GM13976 (cell line): ENCODE data around the gene TBX2.

Source experiments
- DNase-seq: peaks from one replicate; pipeline ENCODE4 v3.0.0; 2012; ENCODE audit warnings: low spot score
- in situ Hi-C: fragments of 300-500 bp; cut with MboI; formaldehyde crosslinking; loops from one replicate; pipeline ENCODE4 v1.12.0; 2022; ENCODE audit warnings: low sequenced_read_pairs, mixed read lengths, inconsistent platforms; ENCODE audit not compliant: unreplicated experiment
- TF ChIP-seq, protein P1 (sequence below): IDR thresholded peaks from 2 replicates; pipeline ENCODE4 v1.5.1; 2012; ENCODE audit warnings: borderline replicate concordance, mild to moderate bottlenecking; ENCODE audit not compliant: insufficient read depth; ENCODE audit errors: extremely low read depth, missing control alignments, control extremely low read depth

TBX2 gene

GRCh38 chr17:61384692-61385576 lies 14.7 kb upstream of the TBX2 start:
- TF ChIP-seq, protein P1, sequence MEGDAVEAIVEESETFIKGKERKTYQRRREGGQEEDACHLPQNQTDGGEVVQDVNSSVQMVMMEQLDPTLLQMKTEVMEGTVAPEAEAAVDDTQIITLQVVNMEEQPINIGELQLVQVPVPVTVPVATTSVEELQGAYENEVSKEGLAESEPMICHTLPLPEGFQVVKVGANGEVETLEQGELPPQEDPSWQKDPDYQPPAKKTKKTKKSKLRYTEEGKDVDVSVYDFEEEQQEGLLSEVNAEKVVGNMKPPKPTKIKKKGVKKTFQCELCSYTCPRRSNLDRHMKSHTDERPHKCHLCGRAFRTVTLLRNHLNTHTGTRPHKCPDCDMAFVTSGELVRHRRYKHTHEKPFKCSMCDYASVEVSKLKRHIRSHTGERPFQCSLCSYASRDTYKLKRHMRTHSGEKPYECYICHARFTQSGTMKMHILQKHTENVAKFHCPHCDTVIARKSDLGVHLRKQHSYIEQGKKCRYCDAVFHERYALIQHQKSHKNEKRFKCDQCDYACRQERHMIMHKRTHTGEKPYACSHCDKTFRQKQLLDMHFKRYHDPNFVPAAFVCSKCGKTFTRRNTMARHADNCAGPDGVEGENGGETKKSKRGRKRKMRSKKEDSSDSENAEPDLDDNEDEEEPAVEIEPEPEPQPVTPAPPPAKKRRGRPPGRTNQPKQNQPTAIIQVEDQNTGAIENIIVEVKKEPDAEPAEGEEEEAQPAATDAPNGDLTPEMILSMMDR = no peak

GRCh38 chr17:61385577-61386236 lies 13.9 kb upstream of the TBX2 start:
- in situ Hi-C loops = no loop called here
- TF ChIP-seq, protein P1 = no peak
- DNase-seq = no peak

More at GRCh38 chr17:61384692-61385576, 14.7 kb upstream of the TBX2 start:
- DNase-seq = no peak
- in situ Hi-C loops = no loop called here

- TF ChIP-seq, protein P1 = no peak
- in situ Hi-C loops = no loop called here
These were observed 13.4 kb upstream of the TBX2 start for GRCh38 chr17:61386251-61386650.

GRCh38 chr17:61387011-61387410 lies 12.6 kb upstream of the TBX2 start:
- TF ChIP-seq, protein P1 = no peak
- DNase-seq = no peak
- in situ Hi-C loops = no loop called here

More at GRCh38 chr17:61386251-61386650, 13.4 kb upstream of the TBX2 start:
- no peak for DNase-seq

DNA sequence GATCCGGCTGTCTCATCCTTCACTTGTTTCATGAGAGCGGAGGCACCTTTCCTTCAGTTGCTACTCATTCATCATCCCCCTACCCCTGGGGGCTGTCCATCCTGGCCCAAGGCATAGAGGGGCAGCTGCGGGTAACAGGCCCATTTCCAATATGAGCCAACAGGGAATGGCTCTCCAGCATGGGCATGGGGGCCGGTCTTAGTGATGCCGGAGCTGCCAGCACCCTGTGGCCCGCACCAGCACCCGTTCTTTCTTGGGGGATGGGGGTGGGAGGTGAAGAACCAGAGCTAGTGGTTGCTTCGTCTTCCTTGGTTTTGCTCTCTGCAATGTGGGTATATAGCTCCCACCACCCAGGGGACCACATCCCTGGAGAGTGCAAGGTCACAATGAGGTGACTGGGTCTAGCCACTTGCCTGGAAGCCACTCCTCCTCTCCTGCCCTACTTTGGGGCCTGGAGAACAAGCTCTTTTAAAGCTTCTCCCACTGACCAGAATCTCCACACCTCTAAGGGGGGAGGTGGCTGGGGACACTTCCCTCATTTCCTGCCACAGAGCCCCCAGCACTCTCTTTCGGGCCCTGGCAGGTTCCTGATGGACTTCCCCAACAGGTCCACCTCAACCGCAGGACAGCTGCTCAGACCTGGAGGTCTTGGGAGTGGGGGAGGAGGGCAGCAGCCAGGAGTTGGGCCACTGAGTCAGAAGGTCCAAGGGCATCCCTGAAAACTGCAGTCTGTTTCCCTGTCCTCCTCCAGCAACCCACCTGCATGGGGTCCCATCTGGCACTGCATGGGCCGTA lies 11.9 kb upstream of the TBX2 start:
- in situ Hi-C loops = no loop called here
- TF ChIP-seq, protein P1 = no peak
- no peak for DNase-seq
